Measurements from ENCODE around the gene POLRMT.

GRCh38 chr19:610801-611480, 22.4 kb downstream of the POLRMT start:
- TF ChIP-seq, protein P1, sequence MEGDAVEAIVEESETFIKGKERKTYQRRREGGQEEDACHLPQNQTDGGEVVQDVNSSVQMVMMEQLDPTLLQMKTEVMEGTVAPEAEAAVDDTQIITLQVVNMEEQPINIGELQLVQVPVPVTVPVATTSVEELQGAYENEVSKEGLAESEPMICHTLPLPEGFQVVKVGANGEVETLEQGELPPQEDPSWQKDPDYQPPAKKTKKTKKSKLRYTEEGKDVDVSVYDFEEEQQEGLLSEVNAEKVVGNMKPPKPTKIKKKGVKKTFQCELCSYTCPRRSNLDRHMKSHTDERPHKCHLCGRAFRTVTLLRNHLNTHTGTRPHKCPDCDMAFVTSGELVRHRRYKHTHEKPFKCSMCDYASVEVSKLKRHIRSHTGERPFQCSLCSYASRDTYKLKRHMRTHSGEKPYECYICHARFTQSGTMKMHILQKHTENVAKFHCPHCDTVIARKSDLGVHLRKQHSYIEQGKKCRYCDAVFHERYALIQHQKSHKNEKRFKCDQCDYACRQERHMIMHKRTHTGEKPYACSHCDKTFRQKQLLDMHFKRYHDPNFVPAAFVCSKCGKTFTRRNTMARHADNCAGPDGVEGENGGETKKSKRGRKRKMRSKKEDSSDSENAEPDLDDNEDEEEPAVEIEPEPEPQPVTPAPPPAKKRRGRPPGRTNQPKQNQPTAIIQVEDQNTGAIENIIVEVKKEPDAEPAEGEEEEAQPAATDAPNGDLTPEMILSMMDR (IDR thresholded peaks at IDR 0.05), result no peak
- TF ChIP-seq POLR2A (IDR thresholded peaks at IDR 0.05), result no peak

Data from heart left ventricle (tissue), 13 donors.